22Rv1 (cell line): Measurements from ENCODE around the gene SYT7.

Experiments used
- H3K27ac ChIP-seq: fragments of 450-650 bp; 2 replicates; pipeline ENCODE4 v1.5.1; 2017
- ZFX ChIP-seq: fragments of 450-650 bp; IDR thresholded peaks from 2 replicates; pipeline ENCODE4 v1.6.1; 2017; ENCODE audit warnings: antibody characterized with exemption, borderline replicate concordance
- TF ChIP-seq, protein P1 (sequence below): fragments of 450-650 bp; IDR thresholded peaks from 2 replicates; pipeline ENCODE4 v1.5.1; 2017; ENCODE audit warnings: mild to moderate bottlenecking

SYT7 gene

DNA sequence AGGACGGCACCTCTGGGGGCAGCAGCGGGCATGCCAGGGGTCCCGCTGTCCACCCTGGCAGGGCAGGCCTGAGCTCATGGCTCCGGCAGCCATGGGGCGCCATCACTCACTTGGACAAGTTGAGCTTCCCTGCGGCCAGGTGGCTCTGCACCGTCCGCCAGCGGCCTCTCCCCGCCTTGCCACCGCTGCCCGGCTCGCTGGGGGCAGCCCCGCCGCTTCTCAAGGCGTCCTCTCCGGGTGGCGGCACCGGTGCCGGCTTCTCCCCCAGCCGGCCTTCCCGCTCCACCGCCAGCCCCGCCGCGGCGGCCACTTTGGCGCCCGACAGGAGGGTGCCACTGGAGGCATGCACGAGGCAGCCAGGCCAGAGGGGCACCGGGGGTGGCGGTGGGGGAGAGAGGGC, 35.0 kb downstream of the SYT7 start:
- H3K27ac ChIP-seq, result no peak overlapping the region
- TF ChIP-seq, protein P1, sequence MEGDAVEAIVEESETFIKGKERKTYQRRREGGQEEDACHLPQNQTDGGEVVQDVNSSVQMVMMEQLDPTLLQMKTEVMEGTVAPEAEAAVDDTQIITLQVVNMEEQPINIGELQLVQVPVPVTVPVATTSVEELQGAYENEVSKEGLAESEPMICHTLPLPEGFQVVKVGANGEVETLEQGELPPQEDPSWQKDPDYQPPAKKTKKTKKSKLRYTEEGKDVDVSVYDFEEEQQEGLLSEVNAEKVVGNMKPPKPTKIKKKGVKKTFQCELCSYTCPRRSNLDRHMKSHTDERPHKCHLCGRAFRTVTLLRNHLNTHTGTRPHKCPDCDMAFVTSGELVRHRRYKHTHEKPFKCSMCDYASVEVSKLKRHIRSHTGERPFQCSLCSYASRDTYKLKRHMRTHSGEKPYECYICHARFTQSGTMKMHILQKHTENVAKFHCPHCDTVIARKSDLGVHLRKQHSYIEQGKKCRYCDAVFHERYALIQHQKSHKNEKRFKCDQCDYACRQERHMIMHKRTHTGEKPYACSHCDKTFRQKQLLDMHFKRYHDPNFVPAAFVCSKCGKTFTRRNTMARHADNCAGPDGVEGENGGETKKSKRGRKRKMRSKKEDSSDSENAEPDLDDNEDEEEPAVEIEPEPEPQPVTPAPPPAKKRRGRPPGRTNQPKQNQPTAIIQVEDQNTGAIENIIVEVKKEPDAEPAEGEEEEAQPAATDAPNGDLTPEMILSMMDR, result no peak
- TF ChIP-seq ZFX, result no peak

DNA sequence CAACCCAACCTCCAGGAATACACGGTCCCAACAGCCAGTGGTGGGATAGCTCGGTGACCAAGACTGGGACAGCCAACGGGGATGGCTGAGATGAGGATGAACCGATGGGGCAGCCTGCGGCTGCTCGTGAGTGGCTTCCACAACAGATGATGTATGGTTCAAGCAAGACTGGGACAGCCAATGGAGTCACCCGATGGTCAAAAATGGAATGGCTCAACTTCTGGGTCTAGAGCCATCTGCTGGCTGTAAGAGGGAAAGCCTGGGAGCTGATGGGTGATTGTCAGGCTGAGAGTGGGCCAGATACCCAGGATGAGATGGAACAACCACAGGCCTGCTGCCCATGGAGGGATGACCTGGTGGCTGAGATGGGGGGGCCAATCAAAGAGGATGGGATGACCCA, 35.5 kb downstream of the SYT7 start:
- no peak overlapping the region for H3K27ac ChIP-seq
- TF ChIP-seq, protein P1, result peak; percentile 71
- no peak for TF ChIP-seq ZFX

DNA sequence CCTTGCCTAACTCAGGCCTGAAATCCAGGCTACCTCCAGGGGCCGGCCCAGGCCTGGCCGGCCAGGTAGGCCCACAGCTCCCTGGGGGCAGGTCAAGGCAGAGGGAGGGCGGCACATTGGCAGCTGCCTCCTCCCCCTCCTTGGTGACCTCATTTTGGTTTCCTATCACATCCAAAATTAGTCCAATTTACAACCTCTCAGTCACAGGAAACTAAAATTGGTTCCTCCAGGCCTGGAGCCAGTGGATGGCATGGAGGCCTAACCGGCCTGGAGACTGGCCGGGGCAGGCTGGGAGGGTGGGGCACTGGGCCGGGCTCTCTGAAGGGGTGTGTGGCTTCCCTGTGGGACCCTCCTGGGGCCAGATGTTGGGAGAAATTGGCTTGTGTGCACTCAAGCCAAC, 36.4 kb downstream of the SYT7 start:
- peak overlapping the region; percentile 46 for H3K27ac ChIP-seq

DNA sequence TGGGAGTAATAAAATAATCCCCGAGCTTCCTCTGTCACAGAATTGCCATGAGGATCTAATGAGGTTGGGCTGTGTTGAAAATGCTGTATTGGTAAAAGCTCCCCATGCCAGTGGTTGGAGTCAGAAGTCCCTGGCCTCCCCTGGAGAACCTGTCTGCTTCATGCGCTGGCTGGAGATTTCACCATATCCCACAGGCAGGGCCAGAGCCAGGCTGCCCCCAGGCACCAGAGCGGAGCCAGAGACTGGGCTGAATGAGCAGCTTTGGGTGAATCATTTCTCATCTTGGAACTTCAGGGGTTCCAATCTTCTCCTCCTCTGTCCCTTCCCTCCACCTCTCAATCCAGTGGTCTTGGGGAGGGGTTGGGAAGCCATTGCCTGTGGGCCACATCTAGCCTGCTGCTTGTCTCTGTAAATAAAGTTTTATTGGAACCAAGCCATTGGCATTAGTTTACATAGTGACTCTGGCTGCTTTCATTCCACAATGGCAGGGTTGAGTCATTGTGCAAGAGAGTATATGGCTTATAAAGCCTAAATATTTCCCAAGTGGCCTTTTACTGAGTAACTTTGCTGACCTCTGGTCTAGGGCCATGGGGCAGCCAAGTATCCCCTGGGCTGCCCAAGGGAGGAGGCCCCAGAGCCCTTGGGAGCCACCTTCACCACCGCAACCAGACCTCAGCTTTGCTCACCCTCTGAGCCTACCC, 37.1 kb downstream of the SYT7 start:
- no peak for TF ChIP-seq ZFX
- TF ChIP-seq, protein P1, result no peak
- peak overlapping the region; percentile 46 for H3K27ac ChIP-seq

More for the DNA sequence above, 36.4 kb downstream of the SYT7 start:
- no peak for TF ChIP-seq ZFX
- TF ChIP-seq, protein P1, result no peak

DNA sequence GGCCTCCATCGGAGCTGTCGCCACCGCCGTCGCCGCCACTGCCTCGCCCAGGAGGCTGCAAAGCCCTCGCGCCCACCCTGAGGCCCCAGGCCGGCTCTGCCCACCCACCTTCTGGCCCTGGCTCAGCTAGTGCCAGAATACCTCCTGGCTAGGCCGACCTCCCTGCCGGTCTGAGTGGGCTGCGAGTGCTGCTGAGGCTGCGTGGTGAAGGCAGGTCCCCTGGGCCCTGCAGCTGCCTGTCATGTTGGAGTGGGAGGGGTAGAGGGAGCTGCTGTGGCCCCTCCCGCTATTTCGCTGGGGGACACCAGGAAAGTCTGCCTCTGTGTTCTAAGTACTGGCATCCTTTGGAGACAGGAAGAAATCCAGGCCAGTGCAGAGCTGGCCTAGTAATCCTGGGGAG, 38.2 kb downstream of the SYT7 start:
- H3K27ac ChIP-seq, result no peak overlapping the region
- TF ChIP-seq, protein P1, result no peak
- TF ChIP-seq ZFX, result no peak

DNA sequence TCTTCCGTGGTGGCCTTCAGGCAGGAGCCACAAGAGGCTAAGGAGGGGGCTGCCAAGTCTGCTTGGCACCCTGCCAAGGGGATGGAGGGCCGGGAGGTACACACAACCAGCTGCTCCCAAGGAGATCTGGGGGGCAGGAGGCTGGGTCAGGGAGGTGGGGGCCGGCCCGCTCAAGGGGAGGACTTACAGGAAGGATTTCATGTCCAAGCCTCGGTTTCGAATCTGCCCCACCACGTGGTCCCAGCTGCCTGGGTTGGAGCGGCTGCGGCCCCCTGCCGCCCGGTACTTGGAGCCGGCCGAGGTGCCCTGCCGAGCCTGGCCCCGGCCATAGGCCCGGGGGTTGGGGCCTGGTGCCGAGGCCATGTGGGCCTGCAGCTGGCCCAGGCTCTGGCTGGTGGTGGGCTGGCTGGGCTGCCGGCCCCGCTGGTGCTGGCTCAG, 38.8 kb downstream of the SYT7 start:
- TF ChIP-seq, protein P1, result no peak
- TF ChIP-seq ZFX, result no peak
- H3K27ac ChIP-seq, result no peak overlapping the region

DNA sequence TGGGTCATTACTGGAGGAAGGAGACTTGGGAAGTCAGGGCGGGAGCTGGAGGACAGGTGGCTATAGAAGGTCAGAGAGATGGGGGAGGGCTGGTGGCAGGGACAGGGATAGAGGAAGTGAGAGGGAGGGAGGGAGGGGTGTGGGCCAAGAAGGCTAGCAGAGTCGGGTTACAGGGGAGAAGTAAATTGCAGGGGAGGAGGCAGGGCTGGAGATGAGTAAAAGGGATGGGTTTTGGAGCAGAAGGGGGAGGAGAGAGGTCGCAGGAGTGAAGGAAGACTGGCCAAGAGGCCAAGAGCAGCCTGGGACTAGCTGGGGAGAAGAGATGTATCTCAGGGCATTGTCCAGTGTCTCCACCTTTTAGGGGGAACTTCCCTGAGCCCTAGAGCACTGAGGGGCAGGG, 39.3 kb downstream of the SYT7 start:
- H3K27ac ChIP-seq, result no peak overlapping the region
- TF ChIP-seq, protein P1, result no peak
- TF ChIP-seq ZFX, result no peak
